CD14-positive monocyte (primary cell): ENCODE data around the gene CNIH3. TPM values are rescaled to one million over a fixed set of nuclear protein-coding genes. Genes with fewer than 3 reads are reported as not detected.

Source experiments
- DNase-seq, 3 donors: peaks; one replicate each; pipeline ENCODE4 v3.0.0-alpha.2; 2011 to 2022
- H2AFZ ChIP-seq: 2 replicates; pipeline ENCODE4 v1.6.0; 2012; ENCODE audit warnings: mild to moderate bottlenecking, low read depth, low read length, inconsistent platforms; ENCODE audit not compliant: insufficient read depth, poor library complexity, severe bottlenecking
- H3K27ac ChIP-seq, 2 donors: 1 replicate in 1 of 2; 2 replicates in 1 of 2; pipeline ENCODE4 v1.5.1; 2012 to 2013; ENCODE audit warnings: low read length in 2 of 2, control low read depth in 1 of 2, inconsistent platforms in 1 of 2, low read depth in 1 of 2, mild to moderate bottlenecking in 1 of 2
- H3K27me3 ChIP-seq, 2 donors: one replicate each; pipeline versions ENCODE4 v1.6.0 to v1.6.1; 2011 to 2013; ENCODE audit warnings: low read length in 2 of 2; ENCODE audit not compliant: control insufficient read depth in 2 of 2, insufficient read depth in 2 of 2
- H3K36me3 ChIP-seq, 2 donors: replicated peaks in 1 of 2; 1 replicate in 1 of 2; 2 replicates in 1 of 2; pipeline versions ENCODE4 v1.5.1 to v1.6.1; 2012 to 2013; ENCODE audit warnings: low read length in 2 of 2, control low read depth in 1 of 2, inconsistent platforms in 1 of 2, mild to moderate bottlenecking in 1 of 2; ENCODE audit not compliant: insufficient read depth in 2 of 2, control insufficient read depth in 1 of 2
- H3K4me1 ChIP-seq, 2 donors: 1 replicate in 1 of 2; 2 replicates in 1 of 2; pipeline versions ENCODE4 v1.5.1 to v1.6.1; 2012 to 2013; ENCODE audit warnings: low read length in 2 of 2, control low read depth in 1 of 2, inconsistent platforms in 1 of 2, mild to moderate bottlenecking in 1 of 2, moderate library complexity in 1 of 2; ENCODE audit not compliant: insufficient read depth in 2 of 2, control insufficient read depth in 1 of 2
- H3K4me2 ChIP-seq: replicated peaks from 2 replicates; pipeline ENCODE3; 2012; ENCODE audit warnings: low read length, moderate library complexity, mild to moderate bottlenecking; ENCODE audit not compliant: poor library complexity, severe bottlenecking; ENCODE audit errors: extremely low read depth
- H3K4me3 ChIP-seq, 3 experiments: fragments of 200-600 bp in 1 of 3; sonication (generic) in 1 of 3; replicated peaks in 1 of 3; 1 replicate in 2 of 3; 2 replicates in 1 of 3; pipeline ENCODE4 v1.5.1; 2011 to 2013; ENCODE audit warnings: low read length in 3 of 3, mild to moderate bottlenecking in 3 of 3, control low read depth in 2 of 3, low read depth in 2 of 3, inconsistent platforms in 1 of 3, moderate library complexity in 1 of 3
- H3K79me2 ChIP-seq: 2 replicates; pipeline ENCODE4 v1.6.0; 2012; ENCODE audit warnings: mild to moderate bottlenecking, control low read depth, inconsistent platforms, low read length, moderate library complexity; ENCODE audit not compliant: insufficient read depth
- H3K9ac ChIP-seq: 2 replicates; pipeline ENCODE4 v1.6.0; 2017; ENCODE audit warnings: low read length, mild to moderate bottlenecking; ENCODE audit not compliant: insufficient read depth, poor library complexity, severe bottlenecking
- H3K9me3 ChIP-seq, 2 donors: replicated peaks in 1 of 2; 1 replicate in 1 of 2; 2 replicates in 1 of 2; pipeline versions ENCODE4 v1.5.1 to v1.6.1; 2012 to 2013; ENCODE audit warnings: low read length in 2 of 2, control low read depth in 1 of 2; ENCODE audit not compliant: control insufficient read depth in 1 of 2, insufficient read depth in 1 of 2
- H4K20me1 ChIP-seq: 2 replicates; pipeline ENCODE4 v1.6.0; 2012; ENCODE audit warnings: mild to moderate bottlenecking, low read length, control low read depth, moderate library complexity; ENCODE audit not compliant: insufficient read depth
- H3K27ac Mint-ChIP-seq, 7 donors: one replicate each; pipeline ENCODE4 v1.8.0; 2020; ENCODE audit warnings: mild to moderate bottlenecking in 7 of 7, mixed read lengths in 7 of 7, moderate library complexity in 6 of 7, inconsistent platforms in 2 of 7
- H3K27me3 Mint-ChIP-seq, 3 donors: one replicate each; pipeline ENCODE4 v1.8.0; 2021 to 2022; ENCODE audit warnings: low read depth in 3 of 3, mild to moderate bottlenecking in 3 of 3, mixed read lengths in 3 of 3, moderate library complexity in 3 of 3, inconsistent platforms in 1 of 3
- H3K36me3 Mint-ChIP-seq, 2 donors: one replicate each; pipeline ENCODE4 v1.8.0; 2020; ENCODE audit warnings: mixed read lengths in 2 of 2, inconsistent platforms in 1 of 2, mild to moderate bottlenecking in 1 of 2
- H3K4me1 Mint-ChIP-seq: one replicate; pipeline ENCODE4 v1.8.0; 2020; ENCODE audit warnings: mild to moderate bottlenecking, mixed read lengths
- H3K4me3 Mint-ChIP-seq, 2 donors: one replicate each; pipeline ENCODE4 v1.8.0; 2020; ENCODE audit warnings: mild to moderate bottlenecking in 2 of 2, mixed read lengths in 2 of 2, moderate library complexity in 1 of 2
- H3K9me3 Mint-ChIP-seq, 7 donors: one replicate each; pipeline ENCODE4 v1.8.0; 2020 to 2022; ENCODE audit warnings: mixed read lengths in 7 of 7, mild to moderate bottlenecking in 6 of 7, moderate library complexity in 6 of 7, inconsistent platforms in 2 of 7
- WGBS: methylation state at CpG from one replicate; pipeline ENCODE4 v1.1.5; 2013; ENCODE audit warnings: missing lambda C conversion rate; ENCODE audit not compliant: insufficient coverage; 5-methylcytosine and 5-hydroxymethylcytosine counted together
- intact Hi-C, 2 donors: fragments of 100-400 bp; cut with micrococcal nuclease; formaldehyde crosslinking; loops; one replicate each; pipeline versions ENCODE4 v1.15.0 to v1.15.1; 2023
- polyA plus RNA-seq, 3 donors: library from polyadenylated mRNA; depleted of rRNA in 1 of 3; unstranded in 2 of 3; stranded (reverse) in 1 of 3; fragments of 300-500 nt in 2 of 3; fragments of >200 nt in 1 of 3; fragmentation: Illumina TruSeq in 2 of 3; gene quantifications; 1 replicate in 2 of 3; 2 replicates in 1 of 3; pipeline ENCODE4 v1.2.3, GENCODE V29; 2012 to 2021
- TF ChIP-seq, protein P1 (sequence below): fragments of 200-600 bp; IDR thresholded peaks from one replicate; pipeline ENCODE4 v1.8.0; 2022; ENCODE audit warnings: antibody characterized with exemption, mild to moderate bottlenecking

Gene CNIH3
- polyA plus RNA-seq, 3 donors, result 0.37 TPM; not detected in 2

DNA sequence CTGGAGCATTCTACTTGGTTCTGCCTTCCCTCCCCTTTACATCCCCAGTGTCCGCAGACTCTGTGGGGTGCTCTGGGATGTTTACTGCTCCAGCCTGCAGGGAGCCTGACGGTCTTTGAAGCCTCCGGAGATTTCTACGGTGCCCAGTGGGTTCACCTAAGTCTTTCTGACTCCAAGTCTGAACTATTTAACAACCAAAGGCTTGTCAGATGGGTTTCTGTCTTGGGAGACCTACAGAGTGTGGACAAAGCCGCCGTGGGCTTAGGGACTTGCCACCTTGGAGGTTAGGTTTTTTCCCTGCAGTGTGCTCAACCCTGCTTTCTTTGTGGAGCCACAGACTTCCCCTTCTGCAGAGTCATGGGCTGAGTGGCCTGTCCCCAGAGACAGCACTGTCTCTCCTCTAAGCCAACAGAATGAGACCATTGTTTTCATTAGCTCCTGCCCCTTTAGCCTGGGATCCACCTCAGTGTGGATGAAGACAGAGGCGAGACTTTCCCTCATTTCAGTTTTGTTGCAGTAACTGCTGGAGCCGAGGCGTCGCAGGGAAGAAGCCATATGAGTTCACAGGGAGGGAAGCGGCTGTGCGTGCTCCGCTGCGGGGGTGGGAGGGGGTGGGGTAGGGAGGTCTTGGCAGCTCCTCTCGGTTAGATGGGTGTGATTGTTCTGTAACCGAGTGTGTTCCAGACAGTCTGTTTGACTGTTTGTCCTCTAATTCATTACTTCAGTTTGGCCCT lies 120.7 kb downstream of the CNIH3 start:
- Mint-ChIP-seq H3K4me3 (no peak overlapping the region), H3K9me3 (peaks cover 0 to 3% (median 0%) of the 10 kb centered on the region in 7 donors), H3K4me1 (no peaks in the 10 kb centered on the region), H3K27ac (no peak overlapping the region), H3K36me3 (no peaks in the 10 kb centered on the region), H3K27me3 (peaks cover 2 to 3% (median 2%) of the 10 kb centered on the region in 3 donors)
- TF ChIP-seq, protein P1, sequence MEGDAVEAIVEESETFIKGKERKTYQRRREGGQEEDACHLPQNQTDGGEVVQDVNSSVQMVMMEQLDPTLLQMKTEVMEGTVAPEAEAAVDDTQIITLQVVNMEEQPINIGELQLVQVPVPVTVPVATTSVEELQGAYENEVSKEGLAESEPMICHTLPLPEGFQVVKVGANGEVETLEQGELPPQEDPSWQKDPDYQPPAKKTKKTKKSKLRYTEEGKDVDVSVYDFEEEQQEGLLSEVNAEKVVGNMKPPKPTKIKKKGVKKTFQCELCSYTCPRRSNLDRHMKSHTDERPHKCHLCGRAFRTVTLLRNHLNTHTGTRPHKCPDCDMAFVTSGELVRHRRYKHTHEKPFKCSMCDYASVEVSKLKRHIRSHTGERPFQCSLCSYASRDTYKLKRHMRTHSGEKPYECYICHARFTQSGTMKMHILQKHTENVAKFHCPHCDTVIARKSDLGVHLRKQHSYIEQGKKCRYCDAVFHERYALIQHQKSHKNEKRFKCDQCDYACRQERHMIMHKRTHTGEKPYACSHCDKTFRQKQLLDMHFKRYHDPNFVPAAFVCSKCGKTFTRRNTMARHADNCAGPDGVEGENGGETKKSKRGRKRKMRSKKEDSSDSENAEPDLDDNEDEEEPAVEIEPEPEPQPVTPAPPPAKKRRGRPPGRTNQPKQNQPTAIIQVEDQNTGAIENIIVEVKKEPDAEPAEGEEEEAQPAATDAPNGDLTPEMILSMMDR, result no peak
- WGBS, result 52% methylated on average over 8 of the region's 16 CpGs
- Histone ChIP-seq H2AFZ (no peak overlapping the region), H3K9me3 (no peaks in the 10 kb centered on the region), H3K4me2 (no peak overlapping the region), H3K9ac (no peak overlapping the region), H3K27me3 (no peaks in the 10 kb centered on the region), H4K20me1 (no peaks in the 10 kb centered on the region), H3K4me3 (no peak overlapping the region), H3K79me2 (no peaks in the 10 kb centered on the region), H3K4me1 (no peaks in the 10 kb centered on the region), H3K36me3 (no peaks in the 10 kb centered on the region), H3K27ac (no peak overlapping the region)
- intact Hi-C loops, result no loop called here
- DNase-seq, result no peak

- no peak overlapping the region for H3K9ac ChIP-seq
- 91% methylated on average over 7 of the region's 10 CpGs for WGBS
Observed at GRCh38 chr1:224737353-224737727, 121.2 kb downstream of the CNIH3 start.

More at GRCh38 chr1:224737353-224737727, 121.2 kb downstream of the CNIH3 start:
- Mint-ChIP-seq H3K27me3 (peaks cover 2 to 3% (median 2%) of the 10 kb centered on the region in 3 donors), H3K27ac (no peak overlapping the region), H3K4me3 (no peak overlapping the region), H3K4me1 (no peaks in the 10 kb centered on the region), H3K9me3 (peaks cover 0 to 3% (median 0%) of the 10 kb centered on the region in 7 donors), H3K36me3 (no peaks in the 10 kb centered on the region)
- no peak overlapping the region for H3K4me2 ChIP-seq
- H3K27me3 ChIP-seq, result no peaks in the 10 kb centered on the region
- no peaks in the 10 kb centered on the region for H4K20me1 ChIP-seq
- no peaks in the 10 kb centered on the region for H3K36me3 ChIP-seq
- H3K4me3 ChIP-seq, result no peak overlapping the region
- TF ChIP-seq, protein P1, result no peak
- H3K4me1 ChIP-seq, result no peaks in the 10 kb centered on the region
- intact Hi-C loops, result no loop called here
- H2AFZ ChIP-seq, result no peak overlapping the region
- H3K27ac ChIP-seq, result no peak overlapping the region
- no peaks in the 10 kb centered on the region for H3K9me3 ChIP-seq
- DNase-seq, result no peak
- H3K79me2 ChIP-seq, result no peaks in the 10 kb centered on the region
